GM19463 (cell line): ENCODE measurements around the gene RAD9A.
A peak's percentile ranks its signal among the peaks of the same experiment; 100 is the strongest.

Experiments used
- ATAC-seq: cut with Tn5 transposase; IDR thresholded peaks from one replicate; pipeline ENCODE4 v1.9.1; 2021; ENCODE audit warnings: mild to moderate bottlenecking, moderate library complexity; ENCODE audit not compliant: unreplicated experiment

RAD9A gene

GRCh38 chr11:67356864-67357561, 34.8 kb upstream of the RAD9A start:
- no peak for ATAC-seq

- no peak for ATAC-seq
Measured at GRCh38 chr11:67357831-67358670, 33.7 kb upstream of the RAD9A start.

GRCh38 chr11:67364169-67364568, 27.6 kb upstream of the RAD9A start:
- no peak for ATAC-seq

GRCh38 chr11:67364783-67365722, 26.7 kb upstream of the RAD9A start:
- ATAC-seq = no peak

GRCh38 chr11:67365736-67366444, 25.9 kb upstream of the RAD9A start:
- ATAC-seq = no peak

GRCh38 chr11:67366546-67366945, 25.2 kb upstream of the RAD9A start:
- ATAC-seq = no peak

GRCh38 chr11:67366961-67367760, 24.6 kb upstream of the RAD9A start:
- ATAC-seq = no peak

- ATAC-seq = no peak
Measured at GRCh38 chr11:67367761-67368227, 24.0 kb upstream of the RAD9A start.

- ATAC-seq = no peak
Measured at GRCh38 chr11:67368621-67369020, 23.2 kb upstream of the RAD9A start.

GRCh38 chr11:67369275-67369674, 22.5 kb upstream of the RAD9A start:
- ATAC-seq = no peak

- no peak for ATAC-seq
Measured at GRCh38 chr11:67369801-67370284, 21.9 kb upstream of the RAD9A start.

- no peak for ATAC-seq
Measured at GRCh38 chr11:67370351-67371076, 21.3 kb upstream of the RAD9A start.

GRCh38 chr11:67371189-67371910, 20.4 kb upstream of the RAD9A start:
- no peak for ATAC-seq

GRCh38 chr11:67371911-67372320, 19.9 kb upstream of the RAD9A start:
- ATAC-seq = no peak

GRCh38 chr11:67372321-67372992, 19.3 kb upstream of the RAD9A start:
- ATAC-seq = no peak

GRCh38 chr11:67372993-67373647, 18.7 kb upstream of the RAD9A start, which contains the start of gene CLCF1:
CLCF1 (minus strand) TSS chr11:67373598; CDS start chr11:67373539, 59 bp downstream.
- peak; percentile 11 for ATAC-seq
